Panc1 (cell line): ENCODE results near the gene ELL3. TPM values are rescaled to one million over a fixed set of nuclear protein-coding genes. Genes with fewer than 3 reads are reported as not detected.
A peak's percentile ranks its signal among the peaks of the same experiment; 100 is the strongest.

Experiments used
- ATAC-seq: fragments of 200-7000 bp; cut with Tn5 transposase; 2 replicates; pipeline ENCODE4 v1.9.1; 2020; ENCODE audit warnings: mild to moderate bottlenecking, moderate library complexity
- BruUV-seq: library from RNA; stranded (reverse); fragments of 400-500 nt; replicated peaks from 2 replicates; lab custom pipeline; 2021; lab: Mats Ljungman, UMichigan
- CTCF ChIA-PET: fragments of 300-600 bp; sonication (Branson Sonifier 250); formaldehyde crosslinking; loops from one replicate; lab custom pipeline; 2022; ENCODE audit warnings: antibody characterized with exemption; lab: Charles Lee
- POLR2A ChIA-PET: fragments of 300-600 bp; sonication (Branson Sonifier 250); formaldehyde crosslinking; loops from one replicate; lab custom pipeline; 2022; ENCODE audit warnings: antibody characterized with exemption; lab: Charles Lee
- DNase-seq: peaks from one replicate; pipeline ENCODE4 v3.0.0-alpha.2; 2010; ENCODE audit warnings: low read depth, low spot score
- H3K27ac ChIP-seq: 2 replicates; pipeline ENCODE4 v1.5.1; 2011; ENCODE audit warnings: mild to moderate bottlenecking, low read length, inconsistent platforms
- H3K27me3 ChIP-seq: fragments of 200-500 bp; sonication (Bioruptor generic); 2 replicates; pipeline ENCODE4 v1.6.0; 2014; ENCODE audit warnings: low read length, inconsistent platforms; ENCODE audit not compliant: control insufficient read depth, insufficient read depth
- H3K36me3 ChIP-seq: fragments of 200-500 bp; sonication (Bioruptor generic); 2 replicates; pipeline ENCODE4 v1.5.1; 2014; ENCODE audit warnings: inconsistent platforms, mild to moderate bottlenecking, low read length, moderate library complexity; ENCODE audit not compliant: control insufficient read depth, insufficient read depth
- H3K4me1 ChIP-seq: 2 replicates; pipeline ENCODE4 v1.5.1; 2011; ENCODE audit warnings: inconsistent platforms, mild to moderate bottlenecking, low read length, moderate library complexity; ENCODE audit not compliant: control insufficient read depth, insufficient read depth
- H3K4me3 ChIP-seq, 2 experiments: 2 replicates each; pipeline ENCODE4 v1.5.1; 2011 to 2012; ENCODE audit warnings: low read depth in 2 of 2, low read length in 2 of 2, mild to moderate bottlenecking in 2 of 2, inconsistent platforms in 1 of 2, moderate library complexity in 1 of 2
- H3K9me3 ChIP-seq: fragments of 200-500 bp; sonication (Bioruptor generic); 2 replicates; pipeline ENCODE4 v1.5.1; 2014; ENCODE audit warnings: low read depth, mild to moderate bottlenecking, inconsistent platforms, low read length, moderate library complexity; ENCODE audit not compliant: control insufficient read depth, insufficient read depth
- CTCF ChIP-seq: fragments of 450-650 bp; IDR thresholded peaks from 2 replicates; pipeline ENCODE4 v1.5.1; 2017; ENCODE audit warnings: mild to moderate bottlenecking
- POLR2AphosphoS5 ChIP-seq: IDR thresholded peaks from 2 replicates; pipeline ENCODE4 v1.6.1; 2012; ENCODE audit warnings: mild to moderate bottlenecking, low read depth, low read length, moderate library complexity
- REST ChIP-seq, 2 experiments: IDR thresholded peaks; 2 replicates each; pipeline ENCODE4 v1.6.1; 2011 to 2012; ENCODE audit warnings: low read depth in 2 of 2, control low read depth in 1 of 2, low read length in 1 of 2, mild to moderate bottlenecking in 1 of 2, moderate library complexity in 1 of 2; ENCODE audit not compliant: insufficient read depth in 1 of 2
- SIN3A ChIP-seq: IDR thresholded peaks from 2 replicates; pipeline ENCODE4 v1.6.1; 2012; ENCODE audit warnings: low read depth, mild to moderate bottlenecking, low read length, moderate library complexity, borderline replicate concordance; ENCODE audit not compliant: insufficient read depth
- TCF7L2 ChIP-seq: IDR thresholded peaks from 2 replicates; pipeline ENCODE4 v1.6.1; 2011; ENCODE audit warnings: mild to moderate bottlenecking, low read depth, low read length, inconsistent platforms
- in situ Hi-C: cut with HindIII; loops from 2 replicates; pipeline ENCODE4 v1.10.0; 2016; ENCODE audit warnings: low sequenced_read_pairs, low pct_unique_long_range_greater_than_20kb
- intact Hi-C: fragments of 100-400 bp; cut with micrococcal nuclease; formaldehyde crosslinking; loops from one replicate; pipeline ENCODE4 v1.10.0; 2022; ENCODE audit not compliant: unreplicated experiment
- total RNA-seq: library from RNA; stranded (reverse); gene quantifications from one replicate; pipeline ENCODE4 v1.2.1, GENCODE V29; 2021; ENCODE audit not compliant: unreplicated experiment

The ELL3 gene
- total RNA-seq, 1 experiment from 2014 or later, result 6.8 TPM

GRCh38 chr15:43779016-43779415 is 2.2 kb upstream of the ELL3 start:
- ATAC-seq (no peak), DNase-seq (no peak)
- Histone ChIP-seq H3K27me3 (no peaks in the 10 kb centered on the region), H3K27ac (no peak overlapping the region), H3K36me3 (no peaks in the 10 kb centered on the region), H3K4me3 (no peak overlapping the region), H3K9me3 (no peaks in the 10 kb centered on the region), H3K4me1 (0 out of 2 replicates have a peak, but pooled peaks cover 3% of the 10 kb centered on the region)
- intact Hi-C loops (no loop called here), in situ Hi-C loops (no loop called here)
- ChIA-PET CTCF (no interaction called here), POLR2A (no interaction called here)
- TF ChIP-seq CTCF (no peak), SIN3A (no peak), REST (IDR thresholded peaks at IDR 0.05; ENCODE audit: insufficient read depth in 1 of 2, low read depth in 2 of 2, low read length in 1 of 2) (no peak), TCF7L2 (no peak), POLR2AphosphoS5 (no peak)
- BruUV-seq, result no TSS peak

GRCh38 chr15:43777267-43777914 is 625 bp upstream of the ELL3 start:
- BruUV-seq, result TSS peak; percentile 68
- ATAC-seq (peak; percentile 88), DNase-seq (peak; percentile 66)
- intact Hi-C loops (no loop called here), in situ Hi-C loops (no loop called here)
- no peaks in the 10 kb centered on the region for H3K27me3 ChIP-seq
- H3K4me1 ChIP-seq, result 0 out of 2 replicates have a peak, but pooled peaks cover 3% of the 10 kb centered on the region
- H3K27ac ChIP-seq, result peak overlapping the region; percentile 88
- peak overlapping the region; percentile 74 to 92 for H3K4me3 ChIP-seq
- TF ChIP-seq CTCF (peak; percentile 95), SIN3A (no peak), TCF7L2 (no peak; the same call in 1 of the 2 replicates)
- no peaks in the 10 kb centered on the region; the same call in 1 of the 2 replicates for H3K36me3 ChIP-seq
- ChIA-PET POLR2A (interaction anchor here (0.6 to 1.3 kb wide), 4 partner anchors 9 to 31 kb away, joined by 4 to 8 read pairs (median 5); partner anchors contain the start of gene PDIA3), CTCF (interaction anchor here (0.5 to 0.9 kb wide), 5 partner anchors 8 to 549 kb away, joined by 4 to 7 read pairs (median 5); no protein-coding TSS in a partner anchor)
- H3K9me3 ChIP-seq, result no peaks in the 10 kb centered on the region
